HG03354 (cell line): ENCODE data around the gene PPAT.
"Not testable (repeated sequence)": the region's sequence is repeated elsewhere in the genome, so short reads cannot be mapped to it uniquely, and the experiment has no call there.

Experiments
- ATAC-seq: cut with Tn5 transposase; IDR thresholded peaks from one replicate; pipeline ENCODE4 v1.9.1; 2021; ENCODE audit warnings: mild to moderate bottlenecking; ENCODE audit not compliant: unreplicated experiment, poor library complexity, severe bottlenecking

Gene PPAT

GRCh38 chr4:56388306-56388705 lies 47.1 kb downstream of the PPAT start:
- ATAC-seq = no peak

- ATAC-seq = peak; percentile 96
These were observed 48.1 kb downstream of the PPAT start, which contains the start of gene AASDH for GRCh38 chr4:56387023-56388001. Gene AASDH (minus strand): TSS chr4:56387491. CDS start chr4:56384299, 3,192 bp downstream.

GRCh38 chr4:56386091-56386490 lies 49.3 kb downstream of the PPAT start:
- no peak for ATAC-seq

GRCh38 chr4:56375458-56375857 lies 60.0 kb downstream of the PPAT start:
- ATAC-seq = no peak

GRCh38 chr4:56374956-56375355 lies 60.5 kb downstream of the PPAT start:
- no peak for ATAC-seq

GRCh38 chr4:56372774-56373173 lies 62.6 kb downstream of the PPAT start:
- no peak for ATAC-seq

GRCh38 chr4:56371426-56372220 lies 63.8 kb downstream of the PPAT start:
- no peak for ATAC-seq

GRCh38 chr4:56370377-56370776 lies 65.0 kb downstream of the PPAT start:
- no peak for ATAC-seq

- ATAC-seq = not testable (repeated sequence)
These were observed 72.4 kb downstream of the PPAT start for GRCh38 chr4:56362981-56363380.

- no peak for ATAC-seq
These were observed 75.3 kb downstream of the PPAT start for GRCh38 chr4:56360071-56360470.

- ATAC-seq = no peak
These were observed 78.8 kb downstream of the PPAT start for GRCh38 chr4:56356650-56357049.

- ATAC-seq = no peak
These were observed 86.8 kb downstream of the PPAT start for GRCh38 chr4:56348576-56348975.

GRCh38 chr4:56345458-56345857 lies 90.0 kb downstream of the PPAT start:
- no peak for ATAC-seq
